ENCODE results near the gene DNAJC12.

The DNAJC12 gene

GRCh38 chr10:67875340-67876238 is 37.6 kb upstream of the DNAJC12 start:
- no peak overlapping the region for H3K4me3 ChIP-seq (ENCODE audit: low read depth, low read length)
- no peaks in the 10 kb centered on the region for H3K36me3 ChIP-seq (replicated peaks)
- in situ Hi-C loops (cut with HindIII; ENCODE audit: low pct_ligation_motif_present, low sequenced_read_pairs): no loop called here
- DNase-seq: no peak
- no peak overlapping the region for H3K27ac ChIP-seq
- TF ChIP-seq, protein P1, sequence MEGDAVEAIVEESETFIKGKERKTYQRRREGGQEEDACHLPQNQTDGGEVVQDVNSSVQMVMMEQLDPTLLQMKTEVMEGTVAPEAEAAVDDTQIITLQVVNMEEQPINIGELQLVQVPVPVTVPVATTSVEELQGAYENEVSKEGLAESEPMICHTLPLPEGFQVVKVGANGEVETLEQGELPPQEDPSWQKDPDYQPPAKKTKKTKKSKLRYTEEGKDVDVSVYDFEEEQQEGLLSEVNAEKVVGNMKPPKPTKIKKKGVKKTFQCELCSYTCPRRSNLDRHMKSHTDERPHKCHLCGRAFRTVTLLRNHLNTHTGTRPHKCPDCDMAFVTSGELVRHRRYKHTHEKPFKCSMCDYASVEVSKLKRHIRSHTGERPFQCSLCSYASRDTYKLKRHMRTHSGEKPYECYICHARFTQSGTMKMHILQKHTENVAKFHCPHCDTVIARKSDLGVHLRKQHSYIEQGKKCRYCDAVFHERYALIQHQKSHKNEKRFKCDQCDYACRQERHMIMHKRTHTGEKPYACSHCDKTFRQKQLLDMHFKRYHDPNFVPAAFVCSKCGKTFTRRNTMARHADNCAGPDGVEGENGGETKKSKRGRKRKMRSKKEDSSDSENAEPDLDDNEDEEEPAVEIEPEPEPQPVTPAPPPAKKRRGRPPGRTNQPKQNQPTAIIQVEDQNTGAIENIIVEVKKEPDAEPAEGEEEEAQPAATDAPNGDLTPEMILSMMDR (IDR thresholded peaks at IDR 0.05; ENCODE audit: low read depth, low read length, missing control alignments): no peak
- no peaks in the 10 kb centered on the region for H3K27me3 ChIP-seq (replicated peaks)

DNA sequence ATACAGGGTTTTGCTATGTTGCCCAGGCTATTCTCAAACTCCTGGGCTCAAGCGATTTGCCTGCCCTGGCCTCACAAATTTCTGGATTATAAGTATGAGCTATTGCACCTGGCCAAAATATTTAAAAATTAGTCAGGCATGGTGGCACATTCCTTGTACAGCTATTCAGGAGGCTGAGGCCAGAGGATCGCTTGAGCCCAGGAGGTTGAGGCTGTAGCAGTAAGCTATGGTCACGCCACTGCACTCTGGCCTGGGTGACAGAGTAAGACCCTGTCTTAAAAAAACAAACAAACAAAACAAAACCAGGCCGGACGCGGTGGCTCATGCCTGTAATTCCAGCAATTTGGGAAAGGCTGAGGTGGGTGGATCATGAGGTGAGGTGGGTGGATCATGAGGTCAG is 32.0 kb upstream of the DNAJC12 start:
- Histone ChIP-seq H3K27me3 (replicated peaks) (no peaks in the 10 kb centered on the region), H3K36me3 (replicated peaks) (no peaks in the 10 kb centered on the region), H3K27ac (no peak overlapping the region), H3K4me3 (ENCODE audit: low read depth, low read length) (no peak overlapping the region)
- no peak for DNase-seq
- in situ Hi-C loops (cut with HindIII; ENCODE audit: low pct_ligation_motif_present, low sequenced_read_pairs): no loop called here
- TF ChIP-seq, protein P1 (IDR thresholded peaks at IDR 0.05; ENCODE audit: low read depth, low read length, missing control alignments): no peak

DNA sequence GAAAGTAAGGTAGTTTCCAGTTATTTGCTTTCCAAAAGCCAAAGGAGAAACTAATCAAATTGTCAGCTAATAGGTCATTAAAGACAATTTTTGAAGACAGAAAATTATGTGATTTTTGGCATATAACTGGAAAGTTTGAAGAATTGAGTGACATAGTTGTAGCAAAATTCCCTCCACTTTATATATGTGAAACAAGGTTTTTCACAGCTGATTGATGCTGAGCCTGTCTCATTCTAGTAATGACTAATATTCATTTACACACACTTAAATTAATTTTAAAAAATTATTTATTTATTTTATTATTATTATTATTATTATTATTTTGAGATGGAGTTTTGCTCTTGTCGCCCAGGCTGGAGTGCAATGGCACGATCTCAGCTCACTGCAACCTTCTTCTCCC is 30.1 kb upstream of the DNAJC12 start:
- no peak for DNase-seq
- in situ Hi-C loops (cut with HindIII; ENCODE audit: low pct_ligation_motif_present, low sequenced_read_pairs): no loop called here
- H3K27ac ChIP-seq: no peak overlapping the region
- no peaks in the 10 kb centered on the region for H3K27me3 ChIP-seq (replicated peaks)
- H3K4me3 ChIP-seq (ENCODE audit: low read depth, low read length): no peak overlapping the region
- TF ChIP-seq, protein P1 (IDR thresholded peaks at IDR 0.05; ENCODE audit: low read depth, low read length, missing control alignments): no peak
- no peaks in the 10 kb centered on the region for H3K36me3 ChIP-seq (replicated peaks)

GRCh38 chr10:67864607-67865371 is 26.8 kb upstream of the DNAJC12 start:
- in situ Hi-C loops (cut with HindIII; ENCODE audit: low pct_ligation_motif_present, low sequenced_read_pairs): no loop called here
- Histone ChIP-seq H3K4me3 (ENCODE audit: low read depth, low read length) (no peak overlapping the region), H3K36me3 (replicated peaks) (no peaks in the 10 kb centered on the region), H3K27me3 (replicated peaks) (no peaks in the 10 kb centered on the region), H3K27ac (no peak overlapping the region)
- DNase-seq: no peak
- TF ChIP-seq, protein P1 (IDR thresholded peaks at IDR 0.05; ENCODE audit: low read depth, low read length, missing control alignments): no peak

GRCh38 chr10:67863094-67863493 is 25.1 kb upstream of the DNAJC12 start:
- DNase-seq: no peak
- Histone ChIP-seq H3K27ac (no peak overlapping the region), H3K4me3 (ENCODE audit: low read depth, low read length) (no peak overlapping the region), H3K36me3 (replicated peaks) (no peaks in the 10 kb centered on the region), H3K27me3 (replicated peaks) (no peaks in the 10 kb centered on the region)
- in situ Hi-C loops (cut with HindIII; ENCODE audit: low pct_ligation_motif_present, low sequenced_read_pairs): no loop called here
- TF ChIP-seq, protein P1 (IDR thresholded peaks at IDR 0.05; ENCODE audit: low read depth, low read length, missing control alignments): no peak

Measured in brain microvascular endothelial cell (primary cell).